Cerebellar nuclear complex (tissue), 1 donor: ENCODE data around the gene HABP2.

Source experiments
- DNase-seq, 2 experiments: peaks; one replicate each; lab custom pipeline; 2025; lab: John Stamatoyannopoulos, UW

HABP2 gene

DNA sequence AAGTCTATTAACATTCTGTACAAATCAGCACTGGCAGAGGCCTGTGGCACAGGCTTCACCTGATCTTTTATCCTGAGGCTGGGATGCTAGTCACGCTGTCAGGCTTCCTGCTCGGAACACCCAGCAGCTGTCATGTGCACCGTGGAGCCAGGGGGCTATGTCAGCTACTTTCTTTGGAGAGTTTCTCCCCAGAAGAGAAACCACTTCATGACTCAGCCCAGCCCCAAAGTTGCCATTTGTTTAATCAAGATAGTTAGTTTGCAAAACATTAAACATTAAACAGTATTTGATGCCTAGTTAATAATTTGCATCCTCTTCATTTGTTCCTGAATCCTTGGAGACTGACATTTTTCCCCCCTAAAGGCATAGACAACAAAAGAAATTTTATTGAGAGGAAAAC, at the start of gene HABP2:
Gene HABP2, plus strand, starts transcription at position 353 of the 400 bp plus-strand sequence. CDS start 69 bp downstream, outside the sequence.
- DNase-seq = no peak

DNA sequence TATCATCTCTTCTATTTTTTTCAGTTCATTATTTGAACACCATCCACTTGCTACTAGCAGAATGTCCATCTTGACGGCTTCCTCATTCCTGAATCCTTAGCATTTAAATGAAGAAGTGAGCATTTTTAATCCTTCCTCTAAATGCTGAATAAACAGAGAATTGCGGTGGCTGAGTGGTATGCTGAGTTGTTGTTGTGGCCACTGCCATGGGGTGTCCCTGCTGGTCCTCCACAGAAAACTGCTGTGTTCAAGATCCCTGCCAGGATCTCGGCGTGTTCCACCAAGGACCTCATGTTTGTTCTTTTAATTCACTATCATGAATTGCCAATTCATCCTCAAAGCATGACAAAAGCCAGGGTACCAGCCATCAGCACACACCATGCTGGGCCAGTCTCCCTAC, 48.9 kb upstream of the HABP2 start:
- no peak for DNase-seq

DNA sequence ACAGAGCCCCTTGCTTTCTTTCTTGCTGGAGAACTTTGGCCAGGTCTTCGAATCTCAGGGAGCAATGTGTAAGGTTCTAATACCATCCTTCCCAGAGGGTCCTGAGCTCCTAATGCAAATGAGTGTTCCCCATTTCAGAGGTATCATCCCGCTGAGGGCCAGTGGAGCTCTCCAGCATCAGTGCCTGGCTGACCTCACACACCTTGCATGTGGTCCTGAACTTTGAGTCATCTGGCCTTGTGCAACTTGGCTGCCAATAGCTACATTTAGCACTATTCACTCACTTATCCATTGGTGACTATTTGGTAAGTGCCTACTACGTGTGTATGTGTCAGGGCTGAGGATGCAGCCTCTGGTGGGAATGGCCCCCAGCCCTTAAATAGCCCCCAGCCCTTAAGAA, 48.4 kb upstream of the HABP2 start:
- no peak for DNase-seq

DNA sequence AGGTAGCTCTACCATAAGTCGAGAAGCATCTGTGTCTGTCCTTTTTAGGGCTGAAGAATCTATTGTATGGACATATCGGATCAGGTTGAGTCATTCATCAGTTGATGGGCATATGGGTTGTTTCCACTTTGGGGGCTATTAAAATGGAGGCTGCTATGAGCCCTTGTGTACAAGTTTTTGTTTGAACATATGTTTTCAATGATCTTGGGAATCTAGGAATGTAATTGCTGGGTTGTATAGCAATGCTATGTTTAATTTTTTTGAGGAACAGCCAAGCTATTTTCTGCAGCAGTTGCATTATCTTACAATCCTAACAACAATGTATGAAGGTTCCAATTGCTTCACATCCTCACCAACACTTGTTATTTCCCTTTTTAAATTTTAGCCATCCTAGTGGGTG, 46.4 kb upstream of the HABP2 start:
- no peak for DNase-seq

DNA sequence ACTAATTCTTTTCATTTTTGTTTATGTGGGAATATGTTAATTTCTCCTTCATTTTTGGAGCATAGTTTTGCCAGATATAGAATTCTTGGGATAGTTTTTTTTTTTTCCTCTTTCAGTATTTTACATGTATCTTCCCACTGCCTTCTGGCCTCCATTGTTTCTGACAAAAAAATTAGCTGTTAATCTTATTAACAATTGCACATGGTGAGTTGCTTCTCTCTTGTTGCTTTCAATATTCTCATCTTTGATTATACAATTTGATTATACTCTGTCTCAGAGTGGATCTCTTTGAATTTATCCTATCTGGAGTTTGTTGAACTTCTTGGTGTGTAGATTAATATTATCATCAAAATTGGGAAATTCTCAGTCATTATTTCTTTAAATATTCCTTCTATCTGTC, 41.4 kb upstream of the HABP2 start:
- no peak for DNase-seq

DNA sequence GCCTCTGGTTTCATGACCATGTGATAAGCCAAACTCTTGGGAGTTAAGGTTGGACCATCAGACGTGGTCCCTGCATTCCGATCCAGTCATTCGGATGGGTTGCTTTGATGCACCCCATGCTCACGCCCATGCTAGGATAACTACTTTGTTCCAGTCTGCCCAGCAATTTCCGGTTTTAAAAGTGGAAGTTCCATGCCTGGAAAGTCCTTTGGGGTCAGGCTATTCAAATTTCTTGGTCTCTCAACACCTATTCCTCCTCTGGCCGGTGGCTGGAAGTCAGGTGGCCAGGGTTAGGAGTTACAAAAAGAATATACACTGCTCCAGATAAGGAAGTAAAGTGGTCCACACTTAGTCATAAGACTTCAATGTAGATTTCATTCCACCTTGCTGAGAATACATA, 37.7 kb upstream of the HABP2 start:
- DNase-seq = no peak

DNA sequence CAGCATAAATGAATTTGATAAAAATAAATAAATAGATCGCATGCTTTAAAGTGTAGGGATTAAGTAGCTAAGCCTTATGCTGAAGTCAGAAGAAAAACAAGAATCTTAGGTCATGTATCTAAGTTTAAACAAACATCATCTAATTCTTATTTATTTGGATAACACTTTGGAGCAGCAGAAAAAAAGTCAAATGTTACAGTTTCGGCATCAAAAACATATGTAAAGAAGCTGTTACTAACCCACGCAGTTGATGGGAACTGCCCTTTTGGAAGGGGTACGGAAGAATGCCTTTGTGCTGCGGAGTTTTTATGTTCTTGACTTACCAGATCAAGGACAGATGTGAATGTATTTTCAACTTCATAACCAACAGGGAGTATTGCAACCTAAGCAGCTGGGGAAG, 37.3 kb upstream of the HABP2 start:
- DNase-seq = no peak

DNA sequence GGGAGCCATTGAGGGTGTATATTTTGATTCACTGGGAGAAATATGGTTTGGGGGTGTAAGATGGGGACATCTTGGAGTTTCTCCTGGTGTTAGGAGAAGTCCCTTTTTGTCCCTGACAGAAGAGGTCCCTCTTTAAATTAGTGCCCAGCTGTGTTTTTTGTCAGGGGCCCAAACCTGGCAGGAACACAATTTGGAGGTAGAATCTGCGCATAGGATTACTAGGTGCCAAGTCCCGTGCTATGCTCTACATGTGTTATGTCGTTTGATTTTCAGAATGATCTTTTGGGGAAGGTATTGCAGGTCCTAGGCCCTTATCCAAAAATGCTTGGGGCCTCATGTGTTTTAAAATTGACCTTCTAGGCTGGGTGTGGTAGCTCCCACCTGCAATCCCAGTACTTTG, 36.8 kb upstream of the HABP2 start:
- no peak for DNase-seq

DNA sequence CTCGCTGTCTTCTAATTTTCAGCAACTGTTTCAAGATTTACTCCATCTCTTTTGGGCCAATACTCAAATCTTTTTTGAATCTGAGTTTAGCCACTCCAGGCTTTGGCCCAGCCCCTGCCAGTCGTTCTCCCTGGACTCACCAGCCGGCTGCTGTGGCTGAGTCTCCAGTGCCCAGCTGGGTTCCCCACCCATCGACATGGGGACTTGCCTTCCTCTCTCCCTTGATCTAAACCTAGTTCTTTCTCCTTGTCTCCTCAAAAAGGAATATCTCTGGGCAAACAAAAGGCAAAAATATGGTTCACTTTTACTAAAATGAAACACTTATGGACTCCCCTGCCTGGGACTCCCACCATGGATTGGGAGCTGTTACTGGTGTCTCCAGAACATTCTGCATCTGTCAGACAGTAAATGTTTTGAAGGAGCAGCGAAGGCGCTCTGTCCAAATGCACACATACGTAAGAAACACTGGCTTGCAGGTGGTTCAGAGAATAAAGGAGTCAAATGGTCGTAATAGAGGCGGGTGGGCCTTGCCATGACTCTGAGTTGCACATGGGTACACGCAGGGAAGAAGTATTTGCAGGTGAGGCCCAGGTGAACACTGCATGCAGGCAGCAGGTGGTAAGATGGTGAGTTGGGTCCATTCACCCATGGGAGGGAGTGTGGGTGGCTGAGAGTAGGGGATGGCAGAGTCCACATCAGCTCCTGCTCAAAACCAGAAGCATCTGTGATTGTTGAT, 35.5 kb upstream of the HABP2 start:
- DNase-seq = no peak

DNA sequence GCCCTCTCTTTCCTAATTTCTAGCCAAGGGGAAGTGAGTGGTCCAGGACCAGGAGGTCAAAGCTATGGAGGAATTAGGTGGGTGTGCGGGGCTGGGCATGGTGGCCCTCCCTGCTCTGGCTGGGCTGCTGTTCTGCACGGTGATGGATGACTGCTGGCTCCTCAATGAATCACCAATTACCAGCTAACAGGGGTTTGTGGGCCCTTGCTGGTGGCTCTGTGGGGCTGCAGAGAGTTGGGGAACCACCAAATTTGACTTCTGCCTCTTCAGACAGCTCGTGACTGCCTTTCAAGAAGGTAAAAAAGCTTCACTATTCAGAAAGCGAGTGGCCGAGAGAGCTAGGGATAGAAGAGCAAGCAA, 35.0 kb upstream of the HABP2 start:
- DNase-seq = no peak

DNA sequence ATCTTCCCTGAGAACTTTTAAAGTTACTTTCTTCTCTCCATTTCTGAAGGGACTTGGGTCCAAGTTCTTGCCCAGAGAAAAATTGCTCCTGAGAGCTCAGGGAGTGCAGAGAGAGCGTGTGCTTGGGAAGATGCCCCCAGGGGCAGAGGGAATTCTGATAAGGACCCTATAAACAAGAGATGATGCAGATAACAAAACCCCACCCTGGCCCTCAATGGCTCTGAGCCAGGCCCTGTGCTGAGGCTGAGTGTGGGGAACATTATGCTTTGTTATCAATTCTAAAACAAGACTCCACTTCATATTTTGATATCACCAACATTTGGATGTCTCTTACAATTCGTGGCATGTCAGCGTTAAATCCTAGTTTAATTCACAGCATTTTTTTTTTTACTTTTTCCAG, 34.4 kb upstream of the HABP2 start:
- DNase-seq = no peak

DNA sequence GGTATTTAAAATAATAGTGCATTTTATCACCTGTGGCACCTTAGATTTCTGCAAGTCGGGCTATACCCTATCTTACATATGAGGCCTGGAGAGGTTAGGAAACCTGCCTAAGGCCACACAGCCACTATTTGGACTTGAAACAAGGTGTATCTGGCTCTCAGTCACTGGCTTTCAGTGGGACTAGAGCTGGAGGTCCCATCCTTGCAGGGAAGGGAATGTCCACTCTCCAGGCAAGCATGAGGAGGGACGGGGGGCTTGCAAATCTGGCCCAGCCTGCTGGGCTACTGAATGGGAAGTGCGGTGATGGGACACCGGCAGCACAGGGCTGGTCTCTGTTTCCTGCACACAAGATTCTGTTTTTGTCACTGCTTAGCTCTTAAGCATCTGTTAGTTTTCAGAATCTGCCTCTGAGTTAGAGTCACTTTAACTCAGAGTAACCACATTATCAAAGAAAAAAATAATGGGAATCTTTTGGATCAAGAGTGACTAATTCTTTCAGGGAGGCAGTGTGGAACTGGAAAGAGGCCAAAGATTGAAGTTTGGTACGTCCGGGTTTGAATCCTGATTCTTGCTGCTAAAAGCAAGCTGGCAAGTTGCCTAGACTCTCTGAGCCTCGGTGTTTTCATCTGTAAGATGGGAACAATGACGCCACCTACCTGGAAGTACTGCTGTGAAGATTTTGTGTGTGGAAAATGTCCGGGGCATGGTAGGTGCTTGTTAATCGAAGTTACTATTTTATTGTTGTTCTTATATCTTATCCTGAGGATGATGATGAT, 33.8 kb upstream of the HABP2 start:
- no peak for DNase-seq

DNA sequence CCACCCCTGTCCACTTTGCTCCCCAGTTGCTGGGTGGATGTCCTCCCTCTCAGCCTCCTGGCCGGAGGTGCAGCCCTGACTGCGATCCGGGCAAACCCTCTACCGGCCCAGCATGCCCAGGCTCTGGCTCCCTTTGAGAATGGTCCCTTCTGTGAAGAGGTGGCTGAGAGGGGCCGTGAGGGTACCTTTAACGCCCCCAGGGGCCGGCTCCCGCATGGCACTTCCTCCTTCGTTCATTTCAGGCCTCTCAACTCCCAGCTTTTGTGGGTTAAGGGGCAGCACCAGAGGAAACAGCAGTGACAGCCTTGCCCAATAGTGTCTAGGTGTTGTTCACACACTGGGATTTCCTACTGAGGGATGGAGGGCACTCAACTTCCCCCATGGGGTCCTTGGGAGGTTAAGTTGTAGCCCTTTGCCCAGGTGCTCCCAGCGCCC, 33.2 kb upstream of the HABP2 start:
- no peak for DNase-seq

DNA sequence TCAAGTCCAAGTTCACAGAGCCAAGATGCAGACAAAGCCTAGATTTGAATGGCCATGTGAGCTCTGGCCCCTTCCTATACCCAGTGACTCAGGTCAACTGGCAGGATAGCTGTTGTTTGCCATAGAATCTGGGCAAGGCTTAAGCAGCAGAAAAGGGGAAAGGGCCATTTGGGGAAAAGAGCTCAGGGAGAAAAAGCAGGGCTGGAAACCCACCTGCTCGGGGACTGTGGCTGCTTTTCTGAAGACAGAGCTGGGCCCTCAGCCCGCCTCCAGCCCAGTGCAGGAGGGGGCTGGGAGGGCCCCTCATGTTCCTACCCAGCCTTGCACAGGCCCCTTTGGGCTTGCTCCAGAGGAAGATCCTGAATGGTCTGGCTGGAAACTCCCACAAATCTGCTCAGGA, 32.6 kb upstream of the HABP2 start:
- no peak for DNase-seq

DNA sequence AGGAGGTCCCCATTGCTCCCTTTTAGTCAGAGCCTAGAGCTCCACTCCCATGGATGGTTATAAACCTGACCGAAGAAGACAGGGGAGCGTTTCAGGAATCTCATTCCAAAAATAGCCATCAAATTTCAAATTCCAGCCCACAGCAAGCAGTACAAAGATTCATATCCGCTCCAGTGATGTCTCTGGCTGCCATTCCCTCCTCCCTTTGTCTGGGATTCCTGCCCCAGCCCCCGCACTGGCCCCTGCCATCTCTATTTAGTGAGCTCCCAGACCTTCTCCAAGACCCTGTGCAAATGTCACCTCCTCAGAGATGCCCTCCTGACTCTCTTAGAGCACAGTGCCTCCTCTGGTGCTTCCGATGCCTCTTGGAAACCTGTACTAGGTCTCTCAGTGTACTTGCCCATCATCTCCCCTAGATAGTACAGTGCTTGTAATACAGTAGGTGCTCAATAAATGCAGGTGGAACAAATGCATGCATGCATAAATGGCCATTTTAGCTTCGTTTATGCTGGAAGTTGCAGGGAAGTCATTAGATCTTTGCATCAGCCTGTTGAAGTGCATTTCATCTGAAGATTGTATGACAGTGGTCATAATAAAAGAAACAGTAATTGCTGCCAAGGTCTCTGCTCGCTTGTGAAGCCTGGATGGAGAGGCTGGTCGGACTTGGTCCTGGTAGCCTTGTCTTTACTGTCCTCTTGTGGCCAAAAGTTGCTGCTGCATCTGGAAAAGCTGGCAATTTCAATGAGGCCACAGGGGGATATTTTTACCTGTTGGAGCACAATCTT, 32.0 kb upstream of the HABP2 start:
- DNase-seq = no peak

DNA sequence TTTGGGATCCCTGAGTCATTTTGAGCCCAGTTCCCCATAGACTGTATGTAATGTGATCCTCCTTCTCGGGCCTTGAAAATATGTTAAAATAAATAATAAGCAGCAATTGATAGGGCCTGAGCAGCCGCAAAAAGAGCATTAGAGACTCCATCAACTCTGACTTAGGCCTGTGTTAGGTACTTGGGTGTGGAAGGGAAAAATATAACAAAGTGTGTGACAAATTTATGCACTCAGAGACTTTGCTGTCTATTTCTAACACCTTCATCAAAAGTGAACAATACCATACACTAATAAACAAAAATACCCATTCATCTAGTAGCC, 31.4 kb upstream of the HABP2 start:
- no peak for DNase-seq

DNA sequence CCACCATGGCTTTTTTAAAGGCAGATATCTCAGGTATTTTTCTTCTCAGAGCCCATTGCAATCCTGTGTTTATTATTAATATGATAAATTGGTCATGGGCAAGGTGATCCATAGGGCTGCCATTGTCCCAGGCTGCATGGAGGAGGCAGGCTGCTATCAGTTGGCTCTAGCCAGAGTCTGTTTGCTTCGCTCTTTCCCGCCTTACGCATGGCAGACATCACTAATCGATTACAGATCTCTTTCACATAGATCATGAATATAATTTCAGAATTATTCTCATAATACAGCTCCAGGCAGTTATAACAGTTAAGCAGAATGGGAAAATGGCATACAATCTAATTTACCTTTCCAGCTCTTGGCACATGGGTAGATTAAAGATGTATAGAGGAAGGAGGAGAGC, 30.4 kb upstream of the HABP2 start:
- no peak for DNase-seq

DNA sequence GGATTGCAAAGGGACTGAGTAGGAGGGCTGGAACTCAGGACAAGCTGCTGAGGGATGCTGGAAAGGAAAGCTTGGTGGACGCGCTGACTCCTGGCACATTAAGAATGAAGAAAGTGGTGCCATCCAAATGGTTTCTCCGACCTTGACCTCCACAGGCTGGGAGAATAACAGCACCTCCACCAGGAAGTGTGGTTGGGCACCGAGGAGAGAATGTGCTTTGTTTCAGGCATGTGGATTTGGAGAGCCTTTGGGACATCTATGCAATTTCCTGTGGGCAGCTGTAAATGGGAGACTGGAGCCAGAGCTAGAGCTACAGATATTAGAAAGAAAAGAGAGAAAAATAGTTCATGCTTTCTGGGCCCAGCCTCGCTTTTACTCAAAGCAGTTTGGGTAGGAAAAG, 29.8 kb upstream of the HABP2 start:
- DNase-seq = no peak

DNA sequence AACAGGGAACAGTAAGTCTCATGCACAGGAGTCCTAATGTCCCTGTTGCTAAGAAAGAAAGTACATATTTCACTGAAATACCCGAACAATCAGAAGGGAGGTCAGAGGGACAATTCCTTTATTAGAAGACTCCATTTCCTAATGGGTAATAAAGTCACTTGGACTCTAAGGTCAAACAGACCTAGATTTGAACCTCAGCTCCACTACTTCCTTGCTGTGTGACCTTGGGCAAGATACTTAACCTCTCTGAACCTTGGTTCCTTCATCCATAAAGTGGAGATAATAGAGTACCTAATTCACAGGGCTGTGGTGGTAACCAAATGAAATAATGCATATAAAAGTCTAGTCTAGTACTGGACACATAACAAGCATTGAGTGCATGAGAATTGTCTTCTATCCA, 29.2 kb upstream of the HABP2 start:
- no peak for DNase-seq

DNA sequence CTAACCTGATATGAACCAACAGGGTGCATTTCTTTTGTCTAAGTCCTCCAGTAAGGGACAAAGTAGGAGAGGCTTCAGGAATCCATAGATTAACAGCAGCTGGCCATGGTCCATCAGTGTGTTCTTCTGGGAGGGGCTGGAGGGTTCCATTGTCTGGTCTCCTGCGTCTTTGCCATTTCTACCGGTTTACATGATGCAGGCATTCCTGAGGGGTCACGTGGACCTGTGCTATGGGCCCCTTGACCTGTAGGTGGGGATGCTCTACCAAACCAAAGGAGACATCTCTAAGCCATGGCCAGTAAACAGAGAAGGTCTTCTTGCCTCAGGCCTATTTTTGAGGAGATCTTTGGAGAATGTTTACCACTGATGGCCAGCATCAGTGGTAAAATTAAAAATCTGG, 28.7 kb upstream of the HABP2 start:
- no peak for DNase-seq

DNA sequence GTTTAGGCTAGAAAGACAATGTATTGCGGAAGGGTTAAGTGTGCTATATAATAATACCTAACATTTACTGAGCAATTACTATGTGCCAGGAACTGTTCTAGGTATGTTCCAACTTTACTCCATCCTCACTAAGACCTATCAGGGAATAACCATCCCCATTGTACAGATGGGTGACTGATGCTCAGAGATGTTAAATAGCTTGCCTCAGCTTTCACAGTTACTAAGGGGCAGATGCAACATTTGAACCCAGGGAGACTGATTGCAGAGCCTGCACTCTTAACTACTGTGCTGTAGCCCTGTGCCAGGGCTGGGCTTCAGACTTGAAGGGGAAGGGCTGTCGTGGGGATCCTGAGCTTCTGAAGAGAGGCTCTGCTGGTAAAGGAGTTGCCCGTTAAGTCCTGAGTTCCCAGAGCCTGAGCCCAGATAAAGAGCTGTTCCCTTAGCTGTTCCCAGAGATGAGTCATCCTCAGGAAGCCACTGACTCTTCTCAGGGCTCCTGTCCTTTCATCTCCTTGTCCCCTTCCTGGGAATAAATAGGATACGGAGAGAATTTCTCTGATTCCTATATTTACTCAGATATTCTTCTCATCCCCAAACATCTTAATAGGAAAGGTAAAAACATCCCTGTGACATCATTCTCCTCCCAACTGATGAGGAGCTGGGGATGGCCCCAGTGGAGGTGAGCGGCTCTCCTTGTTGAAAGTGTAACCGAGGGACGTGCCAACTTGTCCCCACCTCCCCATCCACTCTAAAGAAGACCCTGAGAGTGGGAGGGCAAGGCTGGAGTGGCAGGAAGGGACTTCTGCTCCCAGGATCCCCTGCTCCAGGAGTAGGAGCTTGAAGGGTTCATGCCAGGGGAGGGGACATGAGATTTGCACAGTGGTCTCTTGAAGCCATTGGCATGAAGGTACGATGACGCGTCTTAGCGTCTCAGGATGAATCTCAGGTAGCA, 28.0 kb upstream of the HABP2 start:
- no peak for DNase-seq

DNA sequence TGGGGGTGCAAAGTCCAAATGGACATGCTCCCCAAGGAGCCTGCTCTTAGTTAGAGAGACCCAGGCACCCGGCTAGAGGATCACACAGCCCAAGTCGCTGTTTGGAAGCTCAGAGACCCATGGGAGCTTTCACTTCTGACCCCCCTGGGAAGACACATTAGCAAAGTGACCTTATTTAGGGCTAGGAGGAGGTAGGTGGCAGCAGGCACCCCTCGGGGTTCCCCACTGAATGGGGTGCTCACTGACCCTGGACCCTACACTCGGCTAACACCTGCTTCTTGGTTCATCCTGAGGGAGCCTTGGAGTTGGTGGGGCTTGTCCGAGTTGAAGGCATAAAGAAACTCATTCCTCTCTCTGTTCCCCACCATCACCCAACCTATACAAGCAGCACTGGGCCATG, 27.1 kb upstream of the HABP2 start:
- DNase-seq = no peak
